Activated CD8-positive, alpha-beta memory T cell treated with anti-CD3 and anti-CD28 coated beads, Interleukin-2, amount 50 U/mL, for 48 hours (primary cell): Measurements from ENCODE around the gene PRRT1.
"Not testable (repeated sequence)": the region's sequence is repeated elsewhere in the genome, so short reads cannot be mapped to it uniquely, and the experiment has no call there.

ENCODE experiments used
- DNase-seq: peaks from one replicate; pipeline ENCODE4 v3.0.0-alpha.2; 2020

PRRT1 gene

DNA sequence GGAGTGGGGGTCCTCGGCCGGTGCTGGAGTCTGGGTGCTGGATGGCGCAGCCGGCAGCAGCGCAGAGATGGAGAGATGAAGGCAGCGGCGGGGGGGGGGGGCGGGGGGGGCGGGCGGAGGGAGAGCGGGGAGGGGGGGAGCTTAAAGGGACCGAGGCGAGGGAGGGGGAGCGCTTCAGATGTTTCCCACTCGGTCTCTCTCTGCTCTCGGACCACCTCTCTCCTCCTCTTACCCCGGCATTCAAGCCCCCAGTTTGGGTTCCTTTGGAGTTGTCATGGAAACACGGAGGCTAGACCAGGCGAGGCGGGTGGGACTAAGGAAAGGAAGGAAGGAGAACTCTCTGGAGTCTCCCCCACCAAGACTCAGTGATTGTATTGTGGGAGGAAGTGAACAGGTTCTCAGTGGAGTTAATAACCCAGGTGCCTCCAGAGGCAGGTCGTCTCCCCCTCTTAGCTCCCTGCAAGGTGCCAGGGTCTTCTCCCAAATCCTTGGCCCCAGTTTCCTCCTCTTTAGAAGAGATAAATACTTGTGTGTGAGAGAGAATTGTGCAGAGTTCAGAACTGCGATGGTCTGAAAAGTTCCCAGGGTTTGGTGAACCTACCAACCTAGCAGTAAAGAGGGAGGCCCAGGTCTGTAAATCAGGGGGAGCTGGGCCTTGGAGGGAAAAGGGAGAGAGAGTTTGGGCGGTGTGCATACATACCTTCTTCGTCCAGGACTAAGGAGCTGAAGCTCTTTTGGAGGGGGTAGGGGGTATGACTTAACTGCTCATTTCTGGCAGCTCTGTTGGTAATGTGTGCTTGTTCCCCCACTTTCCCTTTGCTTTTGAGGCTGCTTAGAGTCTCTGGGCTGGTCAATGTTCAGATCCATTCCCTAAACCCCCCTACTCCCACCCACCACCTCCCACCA is at the start of gene PRRT1:
Gene PRRT1 (minus strand): TSS at position 77 of the 906 bp plus-strand sequence. CDS start 112 bp downstream, outside the sequence.
- DNase-seq = no peak

DNA sequence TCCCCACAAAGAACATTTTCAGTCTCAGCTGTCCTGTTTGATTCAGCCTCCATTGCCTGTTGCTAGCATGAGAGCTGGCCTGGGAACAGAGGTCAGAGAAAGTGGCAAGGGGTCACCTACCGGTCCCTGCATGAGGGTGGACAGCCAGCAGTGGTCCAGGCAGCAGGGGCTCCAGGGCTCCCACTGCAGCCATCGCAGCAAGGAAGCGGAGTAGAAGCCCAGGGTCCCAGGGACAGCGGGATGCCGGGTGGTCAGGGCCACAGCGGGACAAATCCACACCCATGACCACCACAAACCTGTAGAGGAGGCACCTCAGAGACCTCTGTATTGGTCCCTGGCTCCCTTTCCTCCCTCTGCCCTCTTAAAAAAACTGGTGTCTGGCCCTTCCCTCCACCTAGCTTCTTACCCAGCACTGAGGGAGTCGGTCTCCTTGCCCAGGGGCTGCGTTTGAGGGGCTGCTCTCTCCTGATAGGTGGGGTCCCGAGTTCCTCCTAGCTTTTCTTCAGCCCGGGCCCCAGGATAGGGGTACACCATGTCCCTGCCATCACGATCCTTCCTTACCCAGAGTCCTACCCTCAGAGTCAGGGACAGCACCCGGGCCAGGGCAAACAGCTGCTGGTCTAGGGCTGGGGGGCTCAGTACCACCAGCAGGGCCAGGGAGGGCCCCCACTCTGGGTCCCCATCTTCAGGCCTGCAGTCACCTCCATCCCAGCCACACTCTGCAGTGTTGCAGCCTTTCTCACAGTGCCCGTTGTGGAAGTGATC is 49.2 kb upstream of the PRRT1 start:
- DNase-seq = no peak

DNA sequence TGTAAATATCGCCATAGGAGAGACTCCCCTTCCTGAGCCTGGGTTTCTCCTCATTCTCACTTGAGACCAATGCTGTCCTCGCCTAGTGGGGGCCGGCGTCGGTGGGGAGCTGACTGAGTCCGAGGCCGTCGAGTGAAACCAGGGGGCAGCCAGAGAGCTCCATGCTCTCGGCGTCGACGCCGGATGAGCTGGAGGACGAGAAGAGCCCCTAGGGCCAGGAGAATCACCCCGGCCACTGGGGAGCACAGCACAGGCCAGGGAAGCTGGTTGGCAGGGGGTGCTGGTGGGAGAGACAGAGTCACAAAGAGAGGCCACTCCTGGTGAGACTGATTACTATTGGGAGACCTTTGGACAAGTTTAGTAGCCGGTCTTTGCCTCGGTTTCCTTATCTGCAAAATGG is 47.1 kb upstream of the PRRT1 start:
- DNase-seq = no peak

DNA sequence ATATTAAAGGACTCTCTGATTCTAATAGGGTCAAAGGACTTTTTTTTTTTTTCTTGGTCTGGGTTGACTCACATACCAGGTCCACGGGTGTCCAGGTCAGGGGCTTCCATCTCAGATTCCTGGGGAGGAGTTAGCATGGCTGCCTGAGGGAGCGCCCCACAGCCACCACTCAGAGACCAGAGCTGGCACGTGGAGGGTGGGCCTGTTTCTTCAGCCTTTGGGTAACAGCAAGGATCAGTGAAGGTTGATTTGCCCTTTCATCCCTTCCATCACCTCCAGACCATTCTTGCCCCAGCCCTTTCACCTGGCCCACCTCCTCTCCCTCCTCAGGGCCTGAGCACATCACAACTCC is 46.6 kb upstream of the PRRT1 start:
- no peak for DNase-seq

DNA sequence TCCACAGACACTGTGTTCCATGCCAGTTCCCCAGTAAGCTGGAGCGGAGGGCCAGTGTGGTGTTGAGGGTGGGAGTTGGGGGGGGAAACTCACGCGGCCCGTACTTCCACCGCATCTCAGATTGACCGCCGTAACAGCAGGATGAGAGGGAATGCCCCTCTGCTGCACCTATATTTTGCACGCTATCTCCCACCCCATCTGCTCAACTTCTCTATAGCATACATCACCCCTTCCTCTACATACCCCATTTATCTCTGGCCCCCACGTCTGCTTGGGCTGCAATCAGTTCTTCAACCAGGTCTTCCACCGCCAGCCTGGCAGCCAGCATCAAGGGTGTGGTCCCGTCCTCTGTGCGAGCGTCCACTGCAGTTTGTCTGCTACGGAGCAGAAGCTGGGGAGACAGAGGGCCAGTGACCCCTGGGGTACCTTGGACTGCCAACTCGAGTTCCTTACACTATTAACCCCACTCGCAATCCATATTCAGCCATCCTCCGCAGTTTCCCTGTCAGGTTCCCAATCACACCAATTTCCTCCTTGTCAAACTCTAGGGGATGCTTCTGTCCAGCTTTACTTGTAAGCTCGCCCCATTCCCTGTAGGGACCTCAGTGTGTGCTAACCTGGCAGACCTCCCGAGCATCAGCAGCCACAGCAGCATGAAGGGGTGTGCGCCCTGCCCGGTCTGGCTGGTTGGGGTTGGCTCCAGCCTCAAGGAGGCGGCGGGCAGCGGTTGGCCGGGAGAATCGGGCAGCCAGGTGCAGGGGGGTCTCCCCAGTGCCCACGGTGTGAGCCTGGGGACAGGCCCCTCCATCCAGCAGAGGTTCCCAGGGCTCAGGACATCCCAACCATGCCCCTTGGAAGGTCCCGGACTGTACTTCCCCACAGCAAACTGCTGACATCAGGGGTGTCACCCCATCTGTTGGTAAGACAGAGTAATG is 45.2 kb upstream of the PRRT1 start:
- no peak for DNase-seq

DNA sequence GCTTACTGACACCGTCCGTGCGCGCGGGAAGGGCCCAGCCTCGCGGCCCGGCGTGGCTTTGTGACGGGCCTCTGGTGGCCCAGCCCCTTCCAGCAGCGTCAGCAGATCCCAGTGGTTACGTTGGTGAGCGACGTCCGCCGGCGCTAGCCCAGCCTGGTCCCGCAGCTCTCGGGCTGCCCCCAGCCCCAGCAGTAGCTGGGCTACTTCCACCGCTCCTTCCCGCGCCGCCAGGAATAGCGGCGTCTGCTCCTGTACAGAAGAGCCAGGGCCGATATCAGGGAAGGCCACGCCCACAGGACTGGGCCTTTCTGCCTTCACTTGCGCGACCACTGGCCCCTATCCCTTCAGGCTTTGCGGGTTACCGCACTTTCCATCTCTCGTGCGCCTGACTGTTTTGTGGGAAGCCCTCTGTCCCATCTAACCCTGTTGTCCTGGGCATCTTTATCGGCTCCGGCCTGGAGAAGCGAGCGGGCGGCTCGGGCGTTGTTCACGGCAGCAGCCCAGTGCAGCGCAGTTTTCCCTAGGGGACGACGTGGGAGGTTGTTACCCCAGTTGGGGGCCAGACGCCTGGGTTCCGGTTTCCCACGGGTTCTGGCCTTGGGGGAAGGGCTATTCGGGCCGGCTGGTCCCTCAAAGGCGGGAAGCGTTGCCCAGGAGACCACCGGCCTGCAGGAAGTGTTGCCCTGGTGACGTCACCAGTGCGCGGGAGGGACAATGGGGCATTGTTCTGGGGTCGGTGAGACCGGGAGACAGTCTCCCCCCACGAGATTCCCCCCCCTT is 44.4 kb upstream of the PRRT1 start:
- peak; percentile 89 for DNase-seq

DNA sequence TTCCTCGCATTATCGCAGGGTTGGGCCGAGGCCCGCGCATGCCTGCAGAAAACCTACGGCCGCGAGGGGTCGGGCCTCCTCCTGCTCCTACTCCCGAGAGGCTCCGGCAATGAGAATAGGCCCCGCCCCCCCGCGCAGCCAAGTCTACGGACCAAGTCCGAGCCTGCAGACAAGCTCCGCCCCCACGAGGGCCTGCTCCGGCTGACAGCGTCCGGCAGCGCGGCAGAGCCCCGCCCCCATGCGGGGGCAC is 43.8 kb upstream of the PRRT1 start:
- DNase-seq = peak; percentile 100

DNA sequence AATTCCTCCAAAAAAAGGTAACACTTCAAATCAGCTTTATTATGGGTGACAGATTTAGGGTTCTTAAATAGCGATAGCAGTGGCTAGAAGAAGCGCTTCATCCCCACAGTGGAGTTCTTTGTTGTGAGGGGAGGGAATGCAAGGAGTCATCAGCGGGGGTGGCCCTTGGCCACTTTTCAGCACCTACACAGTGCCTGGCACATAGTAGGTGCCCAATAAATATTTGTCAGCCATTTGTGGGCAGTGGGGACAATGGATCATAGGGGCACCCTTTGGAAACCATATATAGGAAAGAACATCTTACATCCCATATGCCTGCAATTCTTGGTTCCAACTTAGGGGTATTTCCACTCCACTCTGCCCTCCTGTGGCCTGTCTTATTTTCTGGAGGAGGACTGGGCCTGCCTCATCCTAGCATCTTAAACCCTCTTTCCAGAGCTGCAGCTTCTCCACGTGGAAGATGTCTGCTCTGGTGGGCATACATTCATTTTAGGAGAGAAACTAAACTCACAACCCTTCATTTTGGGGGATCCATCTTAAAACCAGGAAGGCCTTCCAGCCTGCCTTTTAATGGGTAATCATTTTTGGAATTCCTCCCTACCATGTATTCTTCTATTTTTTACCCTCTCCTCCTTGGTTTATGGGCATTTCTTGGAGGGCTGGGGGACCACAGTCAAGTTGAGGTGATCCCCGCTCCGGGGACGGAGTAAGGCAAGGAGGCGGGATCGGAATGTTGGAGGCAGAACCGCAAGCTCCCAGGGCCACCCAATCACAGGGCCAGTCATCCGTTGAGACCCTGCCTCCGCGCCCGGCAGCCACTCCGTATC is 43.3 kb upstream of the PRRT1 start:
- no peak for DNase-seq

DNA sequence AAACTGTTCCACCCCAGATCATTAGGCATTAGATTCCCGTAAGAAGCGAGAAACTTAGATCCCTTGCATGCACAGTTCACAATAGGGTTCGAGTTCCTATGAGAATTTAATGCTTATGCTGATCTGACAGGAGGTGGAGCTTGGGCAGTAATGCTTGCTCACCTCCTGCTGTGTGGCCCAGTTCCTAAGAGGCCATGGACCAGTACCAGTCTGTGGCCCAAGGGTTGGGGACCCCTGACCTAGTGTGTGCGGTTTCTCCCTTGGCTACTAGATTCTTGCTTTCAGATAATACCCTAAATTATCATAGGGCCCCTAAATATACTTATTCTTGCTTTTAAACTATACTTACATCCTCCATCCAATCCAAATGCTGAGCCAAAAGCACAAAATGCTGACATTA is 42.6 kb upstream of the PRRT1 start:
- no peak for DNase-seq

DNA sequence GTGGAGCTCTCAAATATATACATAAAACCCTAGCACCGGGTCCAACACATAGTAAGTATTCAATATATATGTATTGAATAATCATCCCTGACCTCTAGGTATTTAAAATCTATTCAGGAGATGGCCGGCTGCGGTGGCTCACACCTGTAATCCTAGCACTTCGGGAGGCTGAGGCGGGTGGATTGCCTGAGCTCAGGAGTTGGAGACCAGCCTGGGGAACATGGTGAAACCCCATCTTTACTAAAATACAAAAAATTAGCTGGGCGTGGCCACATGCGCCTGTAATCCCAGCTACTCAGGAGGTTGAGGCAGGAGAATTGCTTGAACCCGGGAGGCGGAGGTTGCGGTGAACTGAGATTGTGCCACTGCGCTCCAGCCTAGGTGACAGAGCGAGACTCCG is 41.4 kb upstream of the PRRT1 start:
- DNase-seq = not testable (repeated sequence)

DNA sequence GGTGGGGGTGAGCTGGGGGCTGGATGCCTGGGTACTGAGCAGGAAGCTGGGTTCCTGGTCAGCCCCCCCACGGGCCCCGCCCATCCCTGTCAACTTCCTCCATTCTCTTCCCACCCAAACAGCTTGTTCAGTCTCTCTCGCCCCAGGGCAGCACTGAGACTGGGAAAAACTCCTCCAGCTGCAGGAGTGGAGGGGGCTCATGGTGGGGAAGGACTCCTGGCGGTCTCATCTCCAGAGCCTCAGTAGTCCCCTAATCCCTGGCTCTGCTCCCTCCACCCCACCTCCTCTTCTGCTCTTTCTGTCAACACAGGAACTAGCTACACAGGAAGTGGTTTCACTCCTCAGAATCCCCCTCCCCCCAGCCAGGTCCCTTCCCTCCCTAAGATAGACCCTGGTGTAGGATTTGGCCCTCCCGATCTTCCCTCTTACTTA is 40.9 kb upstream of the PRRT1 start, which contains the start of gene GPSM3:
Gene GPSM3 (minus strand): TSS at position 36 of the 432 bp plus-strand sequence. CDS start 130 bp downstream, outside the sequence.
- peak; percentile 67 for DNase-seq

DNA sequence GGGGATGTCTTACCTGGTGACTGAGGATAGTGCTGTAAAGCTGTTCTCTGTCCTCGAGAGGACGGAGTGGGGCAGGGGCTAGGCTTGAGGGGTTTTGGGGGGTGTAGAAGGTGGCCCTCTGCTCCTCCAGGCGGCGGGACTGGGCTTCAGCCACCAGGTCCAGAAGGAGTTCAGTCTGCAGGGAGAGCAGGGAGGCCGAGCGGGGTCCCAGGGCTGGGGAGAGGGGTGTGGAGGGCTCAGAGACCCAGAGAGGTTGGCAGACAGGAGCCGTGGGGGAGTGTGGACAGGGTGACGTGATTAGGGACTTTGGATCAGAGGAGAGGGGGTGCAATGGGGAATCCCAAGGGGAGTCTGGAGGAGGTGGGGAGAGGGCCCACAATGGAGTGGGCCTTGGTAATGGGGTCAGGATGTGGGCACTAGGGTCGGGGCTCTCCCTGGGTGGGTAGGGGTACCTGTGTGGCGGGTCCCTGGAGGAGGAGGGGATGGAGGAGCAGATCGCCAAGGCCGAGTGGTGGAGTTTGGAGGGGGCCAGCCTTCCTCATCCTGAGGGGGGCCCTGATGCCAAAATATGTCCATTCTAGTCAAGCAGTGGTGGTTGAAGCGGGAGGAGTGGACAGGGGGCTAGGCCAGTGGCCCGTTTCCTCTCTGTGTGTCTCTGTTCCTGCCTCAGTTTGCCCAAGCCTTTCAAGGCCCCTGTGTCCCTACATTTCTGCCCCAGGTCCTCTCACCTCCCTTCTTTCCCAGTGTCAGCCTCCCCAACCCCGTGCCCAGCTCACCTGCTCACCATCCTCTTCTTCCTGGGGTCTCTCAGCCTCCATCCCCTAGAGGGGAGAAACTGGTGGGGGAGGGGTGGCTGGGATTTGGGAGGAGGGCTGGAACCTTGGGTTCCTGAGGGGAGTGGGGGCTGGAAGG is 40.2 kb upstream of the PRRT1 start:
- no peak for DNase-seq

DNA sequence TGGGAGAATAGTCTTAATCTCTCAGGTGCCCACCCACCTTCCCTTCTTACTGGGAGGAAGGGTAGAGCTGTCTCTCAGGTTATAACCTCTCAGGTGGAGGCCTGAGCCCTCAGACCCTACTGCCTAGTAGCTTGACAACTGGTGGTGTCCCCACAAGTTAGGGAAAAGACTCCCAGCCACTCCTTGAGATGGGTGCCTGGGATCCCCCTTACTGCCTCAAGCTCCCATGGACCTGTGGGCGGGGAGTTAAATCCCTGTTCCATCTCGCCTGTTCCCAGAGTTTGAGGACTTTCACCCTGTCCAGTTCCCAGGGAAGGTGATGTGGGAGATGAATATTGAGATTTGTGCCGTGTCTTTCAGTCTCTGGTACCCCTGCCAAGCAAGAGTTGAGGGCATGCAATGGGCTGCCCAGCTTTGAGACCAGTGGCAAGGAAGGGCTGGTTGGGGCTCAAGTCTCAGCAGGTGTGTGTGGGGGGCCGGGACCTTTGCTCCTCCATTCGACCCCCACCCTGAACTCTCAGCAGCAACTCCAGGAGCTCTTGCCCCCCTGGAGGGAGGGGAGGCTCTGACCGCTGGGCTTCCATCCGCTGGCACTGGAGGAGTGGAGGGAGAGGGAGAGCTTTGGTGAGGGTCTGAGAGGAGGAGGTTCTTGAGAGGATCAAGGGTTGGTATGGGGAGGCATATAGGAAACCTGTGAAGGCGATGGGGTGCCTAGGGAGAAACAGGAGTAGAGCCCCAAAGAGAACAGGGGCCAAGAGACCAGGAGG is 39.4 kb upstream of the PRRT1 start:
- DNase-seq = no peak

DNA sequence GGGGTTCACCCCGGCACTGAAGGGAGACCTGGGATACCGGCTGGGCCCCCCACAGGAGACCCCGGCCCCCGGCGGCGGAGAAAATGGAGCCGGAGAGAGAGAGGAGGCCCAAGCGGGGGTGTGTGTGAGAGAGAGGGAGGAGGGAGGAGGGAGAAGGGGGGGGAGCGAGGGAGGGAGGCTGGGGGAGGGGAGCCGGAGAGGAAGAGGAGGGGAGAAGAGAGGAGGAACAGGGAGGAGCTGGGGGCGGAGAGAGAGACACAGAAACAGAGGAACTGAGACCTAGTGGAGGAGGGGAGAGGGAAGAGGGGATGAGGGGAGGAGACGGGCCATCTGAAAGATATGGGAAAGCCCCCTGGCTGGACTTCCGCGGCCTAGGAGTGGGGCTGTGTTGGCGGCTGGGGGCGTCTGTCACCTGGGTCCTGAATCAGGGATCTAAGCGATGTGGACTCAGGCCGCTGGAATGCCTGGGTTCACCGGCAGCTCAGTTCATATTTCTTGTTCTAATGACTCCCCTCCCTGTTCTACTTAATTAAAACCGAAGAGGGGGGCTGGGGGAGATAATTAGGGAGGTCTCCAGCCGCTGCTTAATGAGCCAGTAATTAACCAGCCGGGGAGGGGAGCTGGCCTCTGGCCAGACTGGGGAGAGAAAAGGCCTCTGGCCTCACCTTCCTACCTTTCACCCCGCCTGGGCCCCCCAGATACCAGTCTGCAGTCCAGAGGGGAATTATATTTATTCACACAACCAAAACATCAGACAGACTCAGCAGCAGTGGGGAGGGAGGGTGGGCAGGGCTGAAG is 38.5 kb upstream of the PRRT1 start, which contains the start of gene PBX2:
Gene PBX2 (minus strand): TSS at position 149 of the 798 bp plus-strand sequence. CDS start 287 bp downstream, outside the sequence.
- DNase-seq = peak; percentile 74

DNA sequence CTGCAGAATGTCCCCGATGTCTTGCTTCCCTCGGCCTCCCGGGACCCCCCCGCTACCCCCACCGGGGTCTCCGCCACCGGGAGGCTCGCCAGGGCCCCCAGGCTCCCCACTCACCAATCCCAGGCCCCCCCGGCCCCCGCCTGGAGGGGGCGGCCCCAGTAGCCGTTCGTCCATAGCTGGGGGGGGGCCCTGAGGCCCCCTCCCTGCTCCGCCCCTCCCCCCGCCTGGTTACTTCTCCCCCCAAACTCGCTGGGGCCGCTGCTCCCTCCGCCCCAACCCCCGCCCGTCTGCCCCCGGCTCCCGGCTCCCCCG is 38.0 kb upstream of the PRRT1 start:
- DNase-seq = no peak

DNA sequence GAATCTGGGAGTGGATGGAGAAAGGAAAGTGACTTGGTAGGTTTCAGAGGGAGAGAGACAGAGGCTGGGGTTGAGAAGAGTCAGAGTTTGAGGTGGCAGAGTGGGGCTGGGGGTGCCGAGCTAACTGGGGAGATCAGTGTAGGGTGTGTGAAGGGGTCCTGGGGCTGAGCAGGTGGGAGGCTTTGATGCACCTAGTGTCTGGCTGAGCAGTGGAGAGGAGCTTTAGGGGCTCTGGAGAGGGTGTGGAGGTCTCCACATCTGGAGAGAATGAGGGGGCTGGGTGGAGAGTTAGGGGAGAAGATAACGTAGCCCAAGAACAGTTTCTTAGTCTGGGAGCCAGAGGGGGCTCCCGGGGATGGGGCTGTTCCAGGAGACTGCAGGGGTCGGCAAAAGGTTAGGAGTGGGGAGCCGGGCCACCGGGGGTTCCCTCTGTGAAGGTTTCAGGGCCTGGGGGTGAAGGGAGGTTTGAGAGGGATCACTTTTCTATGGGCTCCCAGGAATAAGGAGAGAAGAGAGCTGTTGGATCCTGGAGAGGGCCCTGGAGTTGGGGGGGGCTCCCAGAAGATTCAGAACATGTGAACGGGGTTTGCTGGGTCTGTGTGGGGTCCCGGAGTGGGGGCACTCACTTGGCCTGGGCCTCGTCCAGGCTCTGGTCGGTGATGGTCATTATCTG is 37.5 kb upstream of the PRRT1 start:
- DNase-seq = no peak

DNA sequence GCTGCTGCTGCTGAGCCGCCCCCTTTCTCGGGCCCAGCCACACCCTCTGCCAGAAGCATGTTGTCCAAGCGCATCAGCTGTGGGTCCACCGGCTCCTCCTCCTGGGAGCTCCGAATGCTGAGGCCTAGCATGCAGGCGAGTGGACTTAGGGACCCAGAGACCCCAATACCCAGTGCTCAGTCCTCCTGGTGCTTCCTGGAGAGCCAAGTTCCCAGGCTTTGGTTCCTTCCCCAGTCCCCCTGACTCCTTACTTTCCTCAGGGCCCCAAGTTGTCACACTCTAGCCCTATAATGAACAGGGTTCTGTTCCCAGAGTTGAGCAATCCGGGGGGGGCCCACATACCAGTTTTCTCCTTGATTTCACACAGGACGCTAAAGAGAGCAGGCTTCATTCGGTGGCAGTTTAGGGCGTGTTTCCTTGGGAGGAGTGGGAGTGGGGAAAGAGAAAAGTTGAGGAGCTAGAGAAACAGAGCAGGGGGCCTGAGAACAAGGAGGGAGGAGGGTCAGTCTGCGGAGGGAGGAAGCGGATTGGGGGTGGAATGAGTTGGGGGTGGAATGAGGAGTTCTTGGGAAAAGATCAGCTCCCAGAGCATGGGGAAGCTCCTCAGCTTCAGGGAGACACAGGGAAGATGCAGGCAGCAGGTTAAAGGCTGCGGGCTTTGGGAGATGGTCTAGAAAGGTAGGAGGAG is 36.8 kb upstream of the PRRT1 start:
- DNase-seq = no peak
